HG03135 (cell line): ENCODE data around the gene EFCAB14.
"Not testable (repeated sequence)": the region's sequence is repeated elsewhere in the genome, so short reads cannot be mapped to it uniquely, and the experiment has no call there.

Experiments used
- ATAC-seq: cut with Tn5 transposase; IDR thresholded peaks from one replicate; pipeline ENCODE4 v1.9.1; 2021; ENCODE audit warnings: mild to moderate bottlenecking, moderate library complexity; ENCODE audit not compliant: unreplicated experiment

EFCAB14 gene, protein sequence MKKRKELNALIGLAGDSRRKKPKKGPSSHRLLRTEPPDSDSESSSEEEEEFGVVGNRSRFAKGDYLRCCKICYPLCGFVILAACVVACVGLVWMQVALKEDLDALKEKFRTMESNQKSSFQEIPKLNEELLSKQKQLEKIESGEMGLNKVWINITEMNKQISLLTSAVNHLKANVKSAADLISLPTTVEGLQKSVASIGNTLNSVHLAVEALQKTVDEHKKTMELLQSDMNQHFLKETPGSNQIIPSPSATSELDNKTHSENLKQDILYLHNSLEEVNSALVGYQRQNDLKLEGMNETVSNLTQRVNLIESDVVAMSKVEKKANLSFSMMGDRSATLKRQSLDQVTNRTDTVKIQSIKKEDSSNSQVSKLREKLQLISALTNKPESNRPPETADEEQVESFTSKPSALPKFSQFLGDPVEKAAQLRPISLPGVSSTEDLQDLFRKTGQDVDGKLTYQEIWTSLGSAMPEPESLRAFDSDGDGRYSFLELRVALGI

DNA sequence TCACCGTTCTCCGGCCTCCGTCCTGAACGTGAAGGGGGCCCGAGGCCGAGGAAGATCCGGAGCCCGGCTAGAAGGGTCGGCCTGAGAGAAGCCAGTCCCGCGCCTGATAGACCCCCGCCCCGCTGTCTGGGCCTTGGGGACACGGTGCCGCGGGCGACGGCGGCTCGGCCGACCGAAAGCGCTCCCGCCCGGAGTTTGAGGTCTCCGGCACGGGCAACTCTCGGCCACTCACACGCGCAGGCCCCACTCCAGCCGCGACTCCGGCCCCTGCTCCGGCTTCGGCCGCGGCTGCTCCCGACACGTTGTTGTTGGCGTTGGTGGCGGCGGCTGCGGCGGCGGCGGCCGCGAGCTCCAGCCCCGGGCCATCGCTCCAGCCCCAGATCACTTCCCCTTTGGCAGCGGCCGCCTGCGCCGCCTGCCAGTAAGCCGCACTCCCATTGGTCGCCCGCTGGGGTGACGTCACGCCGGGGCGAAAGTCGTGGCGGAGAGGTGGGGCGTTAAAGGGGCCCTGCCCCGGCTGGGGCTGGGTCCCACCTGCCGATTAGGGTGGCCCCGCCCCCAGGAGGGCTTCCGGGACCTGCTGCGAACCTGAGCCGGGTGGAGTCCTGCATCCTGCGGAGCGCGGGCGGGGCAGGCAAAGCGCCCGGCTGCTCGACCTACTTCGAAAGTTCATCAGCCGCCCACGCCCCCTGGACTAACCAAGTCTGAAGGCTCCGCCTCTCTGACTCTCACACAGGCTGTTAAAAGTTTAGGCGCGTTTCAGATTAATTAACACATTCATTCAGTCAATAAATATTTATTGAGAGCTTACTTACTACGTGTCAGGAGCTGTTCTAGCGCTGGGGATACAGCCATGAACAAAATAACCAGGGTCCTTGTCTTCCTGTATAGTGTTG, at the start of gene EFCAB14:
Gene EFCAB14 (minus strand): TSS at position 388 of the 896 bp plus-strand sequence. CDS start 1,027 bp downstream, outside the sequence.
- ATAC-seq = peak; percentile 97

DNA sequence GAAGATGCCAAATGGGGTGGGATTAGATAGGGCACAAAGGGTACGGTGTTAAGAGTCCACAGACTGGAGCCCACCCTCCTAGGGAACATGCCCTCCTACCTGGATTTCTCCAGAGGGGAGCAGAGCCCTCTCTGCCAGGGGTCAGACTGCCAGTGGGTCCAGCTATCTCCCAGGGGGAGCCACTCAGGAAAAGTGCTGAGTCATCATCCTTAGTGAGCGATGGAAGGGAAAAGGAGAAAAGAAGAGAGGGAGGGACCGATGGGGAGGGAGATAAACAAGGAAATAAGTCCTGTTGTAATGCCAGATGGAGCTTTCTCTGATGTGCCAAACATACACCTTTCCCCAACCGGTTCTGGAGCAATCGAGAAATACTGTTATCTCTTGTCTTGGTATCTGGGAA, 49.5 kb upstream of the EFCAB14 start:
- ATAC-seq = no peak

DNA sequence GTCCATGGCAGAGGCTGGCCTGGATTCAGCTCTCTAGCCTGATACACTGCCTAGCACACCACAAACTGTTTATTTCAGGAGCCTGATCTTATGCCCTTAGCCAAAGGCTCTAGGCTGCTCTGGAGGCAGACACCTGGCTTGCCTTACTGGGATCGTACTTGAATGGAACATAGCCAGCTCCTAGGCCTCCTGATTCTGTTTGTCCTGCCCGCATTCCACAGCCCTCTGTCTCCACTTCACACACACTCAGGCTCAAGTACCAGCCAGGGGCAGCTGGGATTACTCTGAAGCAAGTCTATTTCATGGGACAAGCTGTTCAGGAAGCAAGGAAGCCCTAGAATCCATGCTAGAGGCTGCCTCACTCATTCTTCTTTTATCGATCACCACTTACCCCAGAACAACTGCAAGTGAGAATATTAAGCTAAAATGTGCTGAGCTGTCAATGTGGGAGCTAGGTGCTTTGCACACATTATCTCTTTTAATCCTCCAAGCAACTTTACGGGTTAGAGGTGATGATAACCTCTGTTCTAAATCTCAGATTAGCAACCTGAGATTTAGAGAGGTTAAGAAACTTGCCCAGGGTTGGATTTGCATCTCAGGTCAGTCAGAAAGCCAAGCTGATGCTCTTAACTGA, 48.9 kb upstream of the EFCAB14 start:
- no peak for ATAC-seq

DNA sequence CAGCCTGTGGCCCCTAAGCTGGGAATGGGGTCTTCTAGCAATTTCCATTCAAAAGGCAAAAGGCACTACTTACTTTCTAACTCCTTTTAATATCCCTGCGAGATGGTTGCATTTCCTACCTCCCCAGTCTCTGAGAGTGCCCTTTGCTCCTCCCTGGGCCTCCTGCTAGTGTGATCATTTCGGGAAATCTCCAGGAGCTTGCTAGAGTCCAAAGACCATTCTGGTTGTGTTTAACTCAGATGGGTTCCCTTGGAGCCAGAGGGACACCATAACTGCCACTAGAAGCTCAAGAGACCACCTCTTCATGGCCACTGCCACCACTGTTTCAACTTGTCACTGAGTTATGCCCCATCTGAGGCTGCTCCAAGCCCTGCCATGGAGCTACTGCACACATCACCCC, 45.5 kb upstream of the EFCAB14 start:
- ATAC-seq = no peak

DNA sequence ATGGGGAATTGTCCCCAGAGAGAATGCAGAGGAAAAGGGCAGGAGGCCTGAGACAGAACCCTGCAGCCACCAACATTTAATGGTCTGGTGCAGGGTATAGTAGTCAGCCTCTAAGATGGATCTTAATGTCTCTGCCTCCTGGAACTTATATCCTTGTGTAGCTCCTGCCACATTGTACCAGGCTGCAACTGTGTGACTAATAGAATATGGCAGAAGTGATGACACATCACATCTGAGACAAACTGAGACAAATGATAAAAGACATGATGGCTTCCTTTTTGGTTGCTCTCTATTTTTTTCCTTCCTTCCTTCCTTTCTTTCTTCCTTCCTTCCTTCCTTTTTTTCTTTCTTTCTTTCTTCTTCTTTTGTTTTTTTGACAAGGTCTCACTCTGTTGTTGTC, 42.8 kb upstream of the EFCAB14 start:
- ATAC-seq = no peak

DNA sequence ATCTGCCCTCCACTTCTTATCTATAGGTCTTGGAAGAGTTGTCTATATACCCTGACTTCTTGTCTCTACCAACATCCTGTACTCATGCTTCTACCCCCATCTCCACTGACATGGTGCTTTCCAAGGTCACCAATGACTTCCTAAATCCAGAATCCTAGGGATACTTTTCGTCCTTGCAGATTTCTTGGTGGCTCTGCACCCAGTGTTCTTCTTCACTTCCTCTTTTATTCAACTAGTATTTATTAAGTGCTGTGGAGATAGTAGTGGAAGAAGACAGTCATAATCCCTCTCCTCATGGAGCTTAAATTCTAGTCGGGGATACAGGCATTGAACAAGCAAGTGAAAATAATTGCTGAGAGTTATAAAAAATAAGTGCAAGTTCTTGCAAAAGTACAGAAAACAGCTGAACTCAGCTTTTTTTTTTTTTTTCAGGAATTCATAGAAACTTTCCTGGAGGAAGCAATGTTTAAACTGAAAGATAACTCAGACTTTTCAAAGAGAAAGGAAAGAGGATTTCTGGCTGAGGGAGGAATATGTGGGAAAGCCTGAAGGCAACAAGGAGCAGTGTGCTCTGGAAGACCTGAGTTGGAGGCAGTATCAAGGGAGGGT, 41.7 kb upstream of the EFCAB14 start:
- no peak for ATAC-seq

DNA sequence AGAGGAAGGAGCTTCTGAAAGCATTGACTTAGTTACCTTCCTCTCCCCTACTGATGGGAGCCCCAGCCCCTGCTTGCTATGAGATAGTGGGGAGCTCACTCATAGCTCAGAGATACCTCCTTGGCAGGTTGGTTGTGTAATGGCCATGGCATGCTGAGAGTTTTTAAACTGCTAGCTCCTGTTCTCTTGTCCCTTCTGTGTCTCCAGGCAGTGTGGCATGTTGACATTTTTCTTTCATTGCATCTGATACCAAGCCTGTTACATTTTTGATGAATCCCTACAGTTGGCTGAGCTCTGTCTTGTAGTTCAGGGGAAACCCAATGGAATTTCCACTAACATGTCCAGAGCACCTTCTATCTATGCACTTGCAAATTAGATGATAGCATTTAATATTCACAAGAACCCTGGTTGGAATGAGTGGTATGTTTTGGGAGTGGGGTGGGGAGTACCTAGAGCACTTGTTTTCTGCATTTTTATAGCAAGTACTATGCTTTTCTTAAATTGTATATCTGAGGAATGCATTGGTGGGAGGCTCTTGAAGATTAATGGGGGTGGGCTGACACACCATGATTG, 39.1 kb upstream of the EFCAB14 start:
- ATAC-seq = no peak

DNA sequence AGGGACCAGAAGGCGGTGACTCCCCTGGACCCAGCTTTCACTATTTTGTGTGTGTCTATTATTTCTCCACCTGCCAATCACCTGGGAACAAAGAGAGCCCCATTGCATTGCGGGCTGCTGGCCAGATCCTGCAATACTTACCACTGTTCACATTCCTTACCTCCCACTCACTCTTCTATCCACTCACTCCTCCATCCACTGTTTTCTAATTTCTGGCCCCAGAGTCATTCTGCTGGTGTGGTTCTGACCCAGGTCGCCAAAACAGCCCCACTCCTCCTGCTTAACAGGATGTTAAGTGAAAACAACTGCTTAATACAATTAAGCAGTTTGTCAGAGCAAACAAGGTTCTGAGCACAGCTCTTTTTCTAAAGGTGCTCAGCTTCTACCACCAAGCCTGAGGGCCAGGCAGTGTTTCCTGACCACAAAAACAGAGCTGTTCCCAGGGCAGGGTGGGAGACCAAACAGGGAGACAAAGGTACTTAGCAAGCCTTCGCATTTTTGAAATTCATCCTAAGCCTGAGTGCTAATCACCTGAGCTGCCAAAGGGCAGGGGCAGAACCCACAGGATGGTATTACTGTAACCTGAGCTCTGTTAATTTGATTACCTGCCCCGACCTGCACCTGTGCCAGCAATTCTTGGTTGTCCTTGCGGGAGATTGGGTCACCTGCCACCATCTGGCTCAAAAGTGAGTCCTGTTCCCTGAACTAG, 38.5 kb upstream of the EFCAB14 start:
- ATAC-seq = no peak

DNA sequence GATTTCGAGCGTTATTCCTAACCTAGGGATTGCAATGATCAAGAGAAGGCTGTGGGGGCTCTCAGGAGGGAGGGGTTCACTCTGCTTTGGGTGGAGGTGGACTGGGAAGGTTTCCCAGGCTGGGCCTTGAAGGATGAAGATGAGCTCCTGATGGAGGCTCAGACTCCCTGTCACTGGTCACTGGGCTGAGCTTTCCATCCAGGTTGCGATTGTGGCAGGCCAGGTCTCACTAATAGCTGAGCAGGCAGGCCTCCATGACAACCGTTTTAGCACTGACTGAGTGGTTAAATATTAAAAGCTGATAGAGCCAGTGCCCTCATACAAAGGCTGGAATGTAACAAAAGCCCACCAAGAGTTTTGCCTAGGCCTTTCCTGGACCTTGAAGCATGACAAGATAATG, 36.2 kb upstream of the EFCAB14 start:
- no peak for ATAC-seq

DNA sequence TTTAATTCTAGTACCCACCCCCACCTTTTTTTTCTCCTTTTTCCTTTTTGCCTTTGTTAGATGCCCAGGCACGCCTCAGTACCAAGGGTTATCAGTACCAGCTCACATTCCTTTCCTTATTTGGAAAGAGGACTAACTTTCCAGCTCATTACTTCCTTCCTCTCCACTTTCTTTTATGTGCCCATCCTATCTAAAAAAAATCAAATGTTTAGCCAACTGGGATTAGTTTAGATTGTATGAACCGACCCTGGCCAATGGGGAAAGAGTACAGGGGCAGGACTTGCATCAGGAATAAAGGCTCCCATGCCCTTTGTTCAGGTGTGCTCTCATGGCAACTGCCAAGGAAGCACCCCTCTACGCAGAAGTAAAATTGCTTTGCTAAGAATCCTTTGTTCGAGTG, 35.8 kb upstream of the EFCAB14 start:
- ATAC-seq = not testable (repeated sequence)

DNA sequence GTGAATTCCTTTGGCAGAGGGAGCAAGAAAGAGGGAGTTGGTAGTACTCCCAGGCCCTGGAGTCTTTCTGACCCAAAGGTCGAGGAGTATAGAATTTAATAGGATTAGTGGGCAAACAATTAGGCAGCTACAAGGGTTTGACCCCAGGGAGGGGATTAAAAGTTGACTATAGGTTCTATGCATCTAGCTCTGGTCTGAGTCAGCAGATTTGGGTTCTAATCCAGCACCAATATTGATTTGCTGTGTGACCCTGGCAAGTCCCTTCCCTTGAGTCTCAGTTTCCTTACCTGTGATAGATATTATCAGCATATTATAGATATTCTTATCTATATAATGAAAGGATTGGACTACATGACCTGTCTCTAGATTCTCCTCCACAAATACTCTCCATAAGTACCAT, 35.1 kb upstream of the EFCAB14 start:
- ATAC-seq = no peak

DNA sequence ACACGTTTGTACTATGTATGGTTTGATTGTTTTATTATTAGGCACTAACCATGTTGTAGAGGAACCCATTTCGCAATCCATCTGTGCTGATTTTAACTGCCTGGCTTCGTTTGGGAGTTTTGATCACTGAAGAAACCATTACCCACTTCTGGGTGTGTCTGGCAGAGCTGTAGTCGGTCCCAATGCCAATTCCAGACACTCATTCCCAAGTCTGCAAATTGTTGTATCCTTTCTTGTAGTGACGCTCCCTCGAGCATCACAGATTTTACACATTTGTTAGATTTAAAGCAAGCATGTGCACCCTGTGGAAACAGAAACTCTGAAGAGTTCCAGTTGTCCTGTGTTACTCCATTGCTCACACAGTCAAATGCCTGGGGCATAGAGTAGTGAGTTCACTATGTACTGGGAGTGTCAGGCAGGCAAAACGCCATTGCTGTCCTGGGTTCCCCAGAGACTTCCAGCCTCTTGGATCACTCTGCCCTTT, 31.0 kb upstream of the EFCAB14 start:
- ATAC-seq = no peak

DNA sequence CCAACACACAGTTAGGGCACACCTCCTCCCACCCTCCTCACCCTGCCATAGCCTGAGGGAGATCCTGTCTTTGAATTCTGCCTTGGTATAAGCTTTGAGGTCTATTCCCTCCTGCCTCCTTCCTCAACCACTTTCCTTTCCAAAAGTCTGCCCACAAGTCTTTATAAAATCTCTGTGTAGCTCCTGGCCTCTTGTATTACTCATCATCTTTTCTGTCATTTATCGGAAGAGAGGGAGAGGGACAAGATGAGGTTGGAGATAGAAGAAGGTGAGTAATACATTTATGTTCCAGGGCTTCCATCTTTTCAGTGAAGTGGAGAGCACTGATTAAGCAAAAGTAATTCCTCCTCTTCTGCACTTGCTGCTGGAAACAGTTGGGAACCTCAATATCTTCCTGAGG, 30.5 kb upstream of the EFCAB14 start:
- ATAC-seq = no peak

DNA sequence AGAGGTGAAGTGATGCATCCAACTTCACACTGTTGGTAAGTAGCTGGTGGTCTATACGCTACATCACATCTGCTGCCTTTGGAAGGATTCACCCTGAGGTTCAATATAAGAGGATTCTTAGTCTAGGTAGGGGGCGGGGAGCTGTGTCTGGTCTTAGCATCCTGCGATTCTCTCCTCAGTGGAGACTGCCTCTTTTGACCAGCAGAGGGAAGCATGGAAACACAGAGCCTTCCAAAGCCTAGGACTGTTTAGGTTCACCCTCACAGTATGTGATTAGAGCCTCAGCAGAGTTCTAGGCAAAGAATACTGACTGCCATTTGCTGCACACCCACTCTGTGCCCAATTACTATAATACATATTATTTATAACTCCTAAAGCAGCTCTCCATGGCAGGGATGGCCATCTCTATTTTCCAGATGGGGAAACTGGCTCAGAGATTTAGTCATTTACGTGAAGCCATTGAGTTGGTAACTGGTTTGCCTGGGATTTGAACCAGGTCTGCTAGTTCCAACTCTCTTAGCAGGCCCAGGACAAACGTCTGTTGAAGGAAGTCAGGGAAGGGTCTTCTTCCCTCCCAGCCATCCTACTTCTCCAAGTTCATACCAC, 28.9 kb upstream of the EFCAB14 start:
- ATAC-seq = no peak

DNA sequence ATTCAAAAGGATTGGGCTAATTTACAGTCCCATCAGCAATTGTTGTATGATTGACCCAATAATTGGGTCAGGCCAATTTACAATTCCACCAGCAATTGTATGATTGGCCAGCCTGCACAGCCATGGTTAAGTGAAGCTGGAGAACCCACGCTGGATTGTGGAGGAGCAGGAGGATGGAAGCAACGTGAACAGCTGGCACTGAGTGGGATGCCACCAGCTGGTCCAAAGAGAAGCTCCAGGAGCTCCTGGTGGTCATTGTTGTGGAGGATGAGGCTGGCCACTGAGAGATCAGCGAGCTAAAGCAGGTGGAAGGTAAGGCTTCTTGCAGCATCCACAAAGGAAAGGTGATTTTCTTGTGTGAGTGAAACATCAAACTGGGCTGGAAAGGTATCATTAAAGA, 23.2 kb upstream of the EFCAB14 start:
- ATAC-seq = no peak

DNA sequence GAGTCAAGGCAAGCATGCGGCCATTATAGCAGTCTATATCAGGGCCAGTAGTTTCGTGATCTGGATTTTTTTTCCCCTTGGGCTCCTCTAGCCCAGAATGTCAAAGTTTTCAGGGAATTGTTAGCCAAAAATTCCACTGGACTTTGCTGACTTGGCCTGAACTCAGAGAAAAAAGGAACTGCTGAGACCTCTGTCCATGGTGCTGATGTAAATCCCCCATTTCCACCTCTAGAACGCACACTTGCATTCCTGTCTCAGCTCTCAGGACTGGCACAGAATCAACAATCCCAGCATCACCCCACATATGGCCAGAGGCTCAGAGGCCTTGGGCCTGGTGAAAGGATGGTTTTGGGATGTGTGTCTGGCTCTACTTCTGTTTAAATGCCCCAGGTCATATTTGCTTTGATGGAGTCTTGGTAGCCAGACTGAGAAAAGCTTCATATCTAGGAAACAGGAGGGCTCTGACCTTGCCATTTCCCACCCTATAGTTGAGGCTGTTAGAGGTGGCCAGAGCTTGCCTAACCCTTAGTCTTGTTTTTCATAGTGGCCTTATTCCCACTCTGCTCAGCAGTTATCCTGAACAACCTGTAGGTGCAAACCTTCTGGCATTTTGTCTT, 16.9 kb upstream of the EFCAB14 start:
- ATAC-seq = no peak

DNA sequence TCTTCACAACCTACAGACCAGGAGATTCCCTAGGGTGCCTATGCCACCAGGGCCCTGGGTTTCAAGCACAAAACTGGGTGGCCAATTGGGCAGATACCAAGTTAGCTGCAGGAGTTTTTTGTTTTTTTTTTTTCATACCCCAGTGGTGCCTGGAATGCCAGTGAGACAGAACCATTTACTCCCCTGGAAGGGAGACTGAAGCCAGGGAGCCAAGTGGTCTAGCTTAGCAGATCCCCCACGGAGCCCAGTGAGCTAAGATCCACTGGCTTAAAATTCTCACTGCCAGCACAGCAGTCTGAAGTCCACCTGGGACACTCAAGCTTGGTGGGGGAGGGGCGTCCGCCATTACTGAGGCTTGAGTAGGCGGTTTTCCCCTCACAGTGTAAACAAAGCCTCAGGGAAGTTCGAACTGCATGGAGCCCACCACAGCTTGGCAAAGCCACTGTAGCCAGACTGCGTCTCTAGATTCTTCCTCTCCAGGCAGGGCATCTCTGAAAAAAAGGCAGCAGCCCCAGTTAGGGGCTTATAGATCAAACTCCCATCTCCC, 9.5 kb upstream of the EFCAB14 start:
- ATAC-seq = not testable (repeated sequence)

DNA sequence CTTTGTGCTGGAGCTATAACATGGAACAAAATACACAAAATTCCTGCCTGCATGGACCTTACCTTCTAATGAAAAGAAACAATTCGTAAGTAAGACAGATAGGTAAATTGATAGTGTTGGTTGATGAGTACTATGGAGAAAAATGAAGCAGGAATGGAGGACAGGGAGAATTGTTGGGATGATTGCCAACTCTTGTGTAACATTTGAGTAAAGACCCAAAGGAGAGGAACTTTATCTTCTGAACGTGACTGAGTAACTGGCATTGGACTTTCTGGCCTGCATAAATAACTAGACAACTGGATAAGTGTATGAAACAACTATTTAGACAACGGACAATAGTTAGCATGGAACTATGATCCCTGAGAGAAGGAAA, 6.8 kb upstream of the EFCAB14 start:
- no peak for ATAC-seq
